ENCODE results near the gene APOBEC4.

- TF ChIP-seq, protein P1, sequence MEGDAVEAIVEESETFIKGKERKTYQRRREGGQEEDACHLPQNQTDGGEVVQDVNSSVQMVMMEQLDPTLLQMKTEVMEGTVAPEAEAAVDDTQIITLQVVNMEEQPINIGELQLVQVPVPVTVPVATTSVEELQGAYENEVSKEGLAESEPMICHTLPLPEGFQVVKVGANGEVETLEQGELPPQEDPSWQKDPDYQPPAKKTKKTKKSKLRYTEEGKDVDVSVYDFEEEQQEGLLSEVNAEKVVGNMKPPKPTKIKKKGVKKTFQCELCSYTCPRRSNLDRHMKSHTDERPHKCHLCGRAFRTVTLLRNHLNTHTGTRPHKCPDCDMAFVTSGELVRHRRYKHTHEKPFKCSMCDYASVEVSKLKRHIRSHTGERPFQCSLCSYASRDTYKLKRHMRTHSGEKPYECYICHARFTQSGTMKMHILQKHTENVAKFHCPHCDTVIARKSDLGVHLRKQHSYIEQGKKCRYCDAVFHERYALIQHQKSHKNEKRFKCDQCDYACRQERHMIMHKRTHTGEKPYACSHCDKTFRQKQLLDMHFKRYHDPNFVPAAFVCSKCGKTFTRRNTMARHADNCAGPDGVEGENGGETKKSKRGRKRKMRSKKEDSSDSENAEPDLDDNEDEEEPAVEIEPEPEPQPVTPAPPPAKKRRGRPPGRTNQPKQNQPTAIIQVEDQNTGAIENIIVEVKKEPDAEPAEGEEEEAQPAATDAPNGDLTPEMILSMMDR (IDR thresholded peaks at IDR 0.05), result no peak
- TF ChIP-seq POLR2AphosphoS5 (IDR thresholded peaks at IDR 0.05), result no peak
- no peak for TF ChIP-seq POLR2A (IDR thresholded peaks at IDR 0.05)
- no peak for TF ChIP-seq EP300 (IDR thresholded peaks at IDR 0.05)
These were observed 3.2 kb upstream of the APOBEC4 start for GRCh38 chr1:183656355-183656754.
